IMR-90 (cell line): Measurements from ENCODE around the gene PLCB4.

Experiments used
- BHLHE40 ChIP-seq: fragments of 150-350 bp; IDR thresholded peaks from 2 replicates; pipeline ENCODE4 v1.6.1; 2016; ENCODE audit warnings: mild to moderate bottlenecking, low read depth, low read length
- CEBPB ChIP-seq: IDR thresholded peaks from 2 replicates; pipeline ENCODE4 v1.6.1; 2012; ENCODE audit warnings: low read depth, low read length, improper control_type of control experiment
- CHD1 ChIP-seq: IDR thresholded peaks from 2 replicates; pipeline ENCODE4 v1.6.1; 2012; ENCODE audit warnings: low read depth, low read length, improper control_type of control experiment
- POLR2A ChIP-seq: IDR thresholded peaks from 2 replicates; pipeline ENCODE4 v1.6.1; 2012; ENCODE audit warnings: mild to moderate bottlenecking, low read depth, low read length
- RCOR1 ChIP-seq: IDR thresholded peaks from 2 replicates; pipeline ENCODE4 v1.6.1; 2012; ENCODE audit warnings: mild to moderate bottlenecking, low read length, improper control_type of control experiment; ENCODE audit not compliant: insufficient replicate concordance
- RFX5 ChIP-seq: IDR thresholded peaks from 2 replicates; pipeline ENCODE4 v1.8.0; 2012; ENCODE audit warnings: low read depth, mild to moderate bottlenecking, low read length, moderate library complexity
- SMC3 ChIP-seq: fragments of 150-350 bp; IDR thresholded peaks from 2 replicates; pipeline ENCODE4 v1.6.1; 2016; ENCODE audit warnings: low read depth, mild to moderate bottlenecking, antibody characterized with exemption, low read length, moderate library complexity
- TF ChIP-seq, protein P1 (sequence below): conservative IDR thresholded peaks from 2 replicates; pipeline ENCODE4 v1.5.1; 2012; ENCODE audit warnings: mild to moderate bottlenecking, low read depth, low read length, improper control_type of control experiment
- TF ChIP-seq, protein P2 (sequence below): fragments of 150-350 bp; IDR thresholded peaks from 2 replicates; pipeline ENCODE4 v1.6.1; 2017; ENCODE audit warnings: mild to moderate bottlenecking, antibody characterized with exemption, low read length, low read depth

DNA sequence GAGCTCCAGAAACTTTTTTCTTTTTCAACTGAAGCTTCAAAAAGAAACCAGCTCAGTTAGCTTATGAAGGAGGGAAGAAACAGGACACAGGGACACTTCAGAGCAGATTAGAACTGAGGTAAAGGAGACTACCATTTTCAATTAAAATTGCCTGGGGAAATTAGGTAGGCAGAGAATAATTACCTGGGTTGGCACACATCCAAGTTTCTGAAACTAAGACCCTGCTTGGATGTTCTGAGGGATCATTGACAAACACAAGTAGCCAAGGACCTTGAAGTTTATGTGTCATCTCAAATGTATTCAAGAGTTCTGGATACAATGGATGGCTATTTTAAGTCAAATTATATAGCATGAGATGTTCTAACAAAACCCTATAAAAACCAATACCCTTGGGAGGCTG is 137.6 kb downstream of the PLCB4 start:
- TF ChIP-seq, protein P1, sequence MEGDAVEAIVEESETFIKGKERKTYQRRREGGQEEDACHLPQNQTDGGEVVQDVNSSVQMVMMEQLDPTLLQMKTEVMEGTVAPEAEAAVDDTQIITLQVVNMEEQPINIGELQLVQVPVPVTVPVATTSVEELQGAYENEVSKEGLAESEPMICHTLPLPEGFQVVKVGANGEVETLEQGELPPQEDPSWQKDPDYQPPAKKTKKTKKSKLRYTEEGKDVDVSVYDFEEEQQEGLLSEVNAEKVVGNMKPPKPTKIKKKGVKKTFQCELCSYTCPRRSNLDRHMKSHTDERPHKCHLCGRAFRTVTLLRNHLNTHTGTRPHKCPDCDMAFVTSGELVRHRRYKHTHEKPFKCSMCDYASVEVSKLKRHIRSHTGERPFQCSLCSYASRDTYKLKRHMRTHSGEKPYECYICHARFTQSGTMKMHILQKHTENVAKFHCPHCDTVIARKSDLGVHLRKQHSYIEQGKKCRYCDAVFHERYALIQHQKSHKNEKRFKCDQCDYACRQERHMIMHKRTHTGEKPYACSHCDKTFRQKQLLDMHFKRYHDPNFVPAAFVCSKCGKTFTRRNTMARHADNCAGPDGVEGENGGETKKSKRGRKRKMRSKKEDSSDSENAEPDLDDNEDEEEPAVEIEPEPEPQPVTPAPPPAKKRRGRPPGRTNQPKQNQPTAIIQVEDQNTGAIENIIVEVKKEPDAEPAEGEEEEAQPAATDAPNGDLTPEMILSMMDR: no peak
- TF ChIP-seq CEBPB (no peak), POLR2A (no peak), CHD1 (no peak), RFX5 (no peak), RCOR1 (no peak), SMC3 (no peak), BHLHE40 (no peak)
- TF ChIP-seq, protein P2, sequence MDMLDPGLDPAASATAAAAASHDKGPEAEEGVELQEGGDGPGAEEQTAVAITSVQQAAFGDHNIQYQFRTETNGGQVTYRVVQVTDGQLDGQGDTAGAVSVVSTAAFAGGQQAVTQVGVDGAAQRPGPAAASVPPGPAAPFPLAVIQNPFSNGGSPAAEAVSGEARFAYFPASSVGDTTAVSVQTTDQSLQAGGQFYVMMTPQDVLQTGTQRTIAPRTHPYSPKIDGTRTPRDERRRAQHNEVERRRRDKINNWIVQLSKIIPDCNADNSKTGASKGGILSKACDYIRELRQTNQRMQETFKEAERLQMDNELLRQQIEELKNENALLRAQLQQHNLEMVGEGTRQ: no peak
